ENCODE data around the gene ADGRE1. TPM values are rescaled to one million over a fixed set of nuclear protein-coding genes. Genes with fewer than 3 reads are reported as not detected.

ADGRE1 gene, protein sequence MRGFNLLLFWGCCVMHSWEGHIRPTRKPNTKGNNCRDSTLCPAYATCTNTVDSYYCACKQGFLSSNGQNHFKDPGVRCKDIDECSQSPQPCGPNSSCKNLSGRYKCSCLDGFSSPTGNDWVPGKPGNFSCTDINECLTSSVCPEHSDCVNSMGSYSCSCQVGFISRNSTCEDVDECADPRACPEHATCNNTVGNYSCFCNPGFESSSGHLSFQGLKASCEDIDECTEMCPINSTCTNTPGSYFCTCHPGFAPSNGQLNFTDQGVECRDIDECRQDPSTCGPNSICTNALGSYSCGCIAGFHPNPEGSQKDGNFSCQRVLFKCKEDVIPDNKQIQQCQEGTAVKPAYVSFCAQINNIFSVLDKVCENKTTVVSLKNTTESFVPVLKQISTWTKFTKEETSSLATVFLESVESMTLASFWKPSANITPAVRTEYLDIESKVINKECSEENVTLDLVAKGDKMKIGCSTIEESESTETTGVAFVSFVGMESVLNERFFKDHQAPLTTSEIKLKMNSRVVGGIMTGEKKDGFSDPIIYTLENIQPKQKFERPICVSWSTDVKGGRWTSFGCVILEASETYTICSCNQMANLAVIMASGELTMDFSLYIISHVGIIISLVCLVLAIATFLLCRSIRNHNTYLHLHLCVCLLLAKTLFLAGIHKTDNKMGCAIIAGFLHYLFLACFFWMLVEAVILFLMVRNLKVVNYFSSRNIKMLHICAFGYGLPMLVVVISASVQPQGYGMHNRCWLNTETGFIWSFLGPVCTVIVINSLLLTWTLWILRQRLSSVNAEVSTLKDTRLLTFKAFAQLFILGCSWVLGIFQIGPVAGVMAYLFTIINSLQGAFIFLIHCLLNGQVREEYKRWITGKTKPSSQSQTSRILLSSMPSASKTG
- 1.8 TPM for total RNA-seq

- peak; percentile 24 for ATAC-seq
- DNase-seq (ENCODE audit: low spot score): no peak
- intact Hi-C loops (cut with DNase I): no loop called here
Observed at GRCh38 chr19:6887316-6887715, at the start of gene ADGRE1. Gene ADGRE1, plus strand, starts transcription at chr19:6887579. Its CDS starts 30 bp downstream, at chr19:6887609.

- no peak for DNase-seq (ENCODE audit: low spot score)
- intact Hi-C loops (cut with DNase I): no loop called here
- ATAC-seq: no peak
Observed at GRCh38 chr19:6838062-6838655, 49.2 kb upstream of the ADGRE1 start.

- intact Hi-C loops (cut with DNase I): no loop called here
- ATAC-seq: no peak
- DNase-seq (ENCODE audit: low spot score): no peak
Observed at GRCh38 chr19:6842871-6843607, 44.3 kb upstream of the ADGRE1 start.

DNA sequence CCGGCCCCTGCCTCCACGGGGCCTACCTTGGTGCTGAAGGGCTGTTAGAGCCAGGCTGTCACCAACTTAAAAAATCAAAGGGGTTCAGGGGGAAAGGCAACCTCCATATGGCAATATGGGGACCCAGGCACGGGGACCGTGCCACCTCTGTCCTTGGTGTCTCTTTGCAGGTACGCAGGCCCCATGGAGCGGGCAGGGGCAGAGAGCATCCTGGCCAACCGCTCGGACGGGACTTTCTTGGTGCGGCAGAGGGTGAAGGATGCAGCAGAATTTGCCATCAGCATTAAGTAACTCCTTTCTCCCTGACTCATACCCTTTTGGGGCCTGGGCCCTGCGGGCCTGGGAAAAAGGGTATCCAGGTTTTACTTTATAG, 39.6 kb upstream of the ADGRE1 start:
- DNase-seq (ENCODE audit: low spot score): no peak
- no peak for ATAC-seq
- intact Hi-C loops (cut with DNase I): no loop called here

DNA sequence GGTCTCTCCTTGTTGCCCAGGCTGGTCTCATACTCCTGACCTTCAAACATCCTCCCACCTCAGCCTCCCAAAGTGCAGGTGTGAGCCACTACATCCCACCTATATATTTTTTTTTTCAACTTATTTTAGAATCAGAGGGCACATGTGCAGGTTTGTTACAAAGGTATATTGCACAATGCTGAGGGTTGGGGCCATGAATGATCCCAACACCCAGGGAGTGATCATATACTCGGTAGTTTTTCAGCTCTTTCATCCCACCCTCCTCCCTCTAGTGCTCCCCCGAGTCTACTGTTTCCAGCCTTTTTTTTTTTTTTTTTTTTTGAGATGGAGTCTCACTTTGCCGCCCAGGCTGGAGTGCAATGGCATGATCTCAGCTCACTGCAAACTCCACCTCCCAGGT, 38.4 kb upstream of the ADGRE1 start:
- no peak for ATAC-seq

DNA sequence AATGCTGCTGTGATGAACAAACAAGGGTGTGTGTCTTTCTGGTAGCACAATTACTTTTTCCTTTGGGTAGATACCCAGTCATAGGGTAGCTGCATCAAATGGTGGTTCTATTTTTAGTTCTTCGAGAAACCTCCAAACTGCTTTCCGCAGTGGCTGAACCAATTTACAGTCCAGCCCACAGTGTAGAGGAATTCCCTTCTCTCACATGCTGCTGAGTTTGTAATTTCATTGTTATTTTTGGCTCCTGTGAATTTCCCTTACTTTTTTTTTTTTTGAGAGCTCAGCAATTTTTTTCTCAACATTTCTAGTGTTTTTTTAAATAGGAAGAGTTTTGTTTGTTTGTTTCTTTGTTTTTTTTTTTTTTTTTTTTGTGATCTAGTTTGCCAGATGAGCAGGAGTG, 37.5 kb upstream of the ADGRE1 start:
- ATAC-seq (no peak), DNase-seq (ENCODE audit: low spot score) (no peak)
- intact Hi-C loops (cut with DNase I): no loop called here

More for the DNA sequence above, 38.4 kb upstream of the ADGRE1 start:
- intact Hi-C loops (cut with DNase I): no loop called here
- no peak for DNase-seq (ENCODE audit: low spot score)

DNA sequence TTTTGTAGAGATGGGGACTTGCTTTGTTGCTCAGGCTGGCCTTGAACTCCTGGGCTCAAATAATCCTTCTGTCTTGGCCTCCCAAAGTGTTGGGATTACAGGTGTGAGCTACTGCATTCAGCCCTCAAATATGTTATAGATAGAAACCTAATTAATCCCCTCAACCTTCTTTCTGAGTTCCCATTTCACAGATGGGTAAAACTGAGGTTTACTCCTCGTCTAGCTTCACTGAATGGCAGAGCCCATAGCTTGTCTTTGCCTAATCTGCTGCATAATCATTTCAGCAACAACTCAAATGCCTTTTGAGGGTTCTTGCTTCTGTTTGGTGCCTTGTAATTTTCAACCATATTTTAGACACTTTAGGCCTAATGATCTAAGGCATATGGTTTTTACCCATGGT, 36.0 kb upstream of the ADGRE1 start:
- DNase-seq (ENCODE audit: low spot score) (no peak), ATAC-seq (no peak)
- intact Hi-C loops (cut with DNase I): no loop called here

DNA sequence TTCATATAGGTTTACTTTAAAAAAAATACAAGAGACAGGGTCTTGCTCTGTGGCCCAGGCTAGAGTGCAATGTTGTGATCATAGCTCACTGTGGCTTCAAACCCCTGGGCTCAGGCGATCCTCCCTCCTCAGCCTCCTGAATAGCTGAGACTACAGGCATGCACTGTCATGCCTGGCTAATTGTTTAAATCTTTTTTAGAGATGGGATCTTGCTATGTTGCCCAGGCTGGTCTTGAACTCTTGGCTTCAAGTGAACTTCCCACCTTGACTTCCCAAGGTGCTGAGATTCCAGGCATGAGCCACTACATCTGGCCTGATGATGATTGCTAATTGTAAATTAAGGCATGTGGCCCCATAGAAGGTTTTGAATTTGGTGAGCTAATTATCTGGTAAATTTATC, 35.4 kb upstream of the ADGRE1 start:
- ATAC-seq: no peak
- DNase-seq (ENCODE audit: low spot score): no peak
- intact Hi-C loops (cut with DNase I): no loop called here

DNA sequence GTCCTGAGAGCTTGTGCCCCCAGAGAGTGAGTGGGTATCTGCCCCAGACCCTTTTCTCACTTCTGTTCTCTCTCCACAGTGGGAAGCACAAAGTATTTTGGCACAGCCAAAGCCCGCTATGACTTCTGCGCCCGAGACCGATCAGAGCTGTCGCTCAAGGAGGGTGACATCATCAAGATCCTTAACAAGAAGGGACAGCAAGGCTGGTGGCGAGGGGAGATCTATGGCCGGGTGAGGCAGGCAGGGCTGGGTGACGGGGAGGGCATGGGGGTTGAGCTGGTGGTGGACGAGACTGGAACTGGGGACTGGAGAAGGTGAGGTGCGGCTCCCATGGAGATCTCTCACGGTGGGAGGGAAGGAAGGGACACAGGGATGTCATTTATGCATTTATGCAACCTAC, 33.5 kb upstream of the ADGRE1 start:
- ATAC-seq (no peak), DNase-seq (ENCODE audit: low spot score) (no peak)
- intact Hi-C loops (cut with DNase I): no loop called here

DNA sequence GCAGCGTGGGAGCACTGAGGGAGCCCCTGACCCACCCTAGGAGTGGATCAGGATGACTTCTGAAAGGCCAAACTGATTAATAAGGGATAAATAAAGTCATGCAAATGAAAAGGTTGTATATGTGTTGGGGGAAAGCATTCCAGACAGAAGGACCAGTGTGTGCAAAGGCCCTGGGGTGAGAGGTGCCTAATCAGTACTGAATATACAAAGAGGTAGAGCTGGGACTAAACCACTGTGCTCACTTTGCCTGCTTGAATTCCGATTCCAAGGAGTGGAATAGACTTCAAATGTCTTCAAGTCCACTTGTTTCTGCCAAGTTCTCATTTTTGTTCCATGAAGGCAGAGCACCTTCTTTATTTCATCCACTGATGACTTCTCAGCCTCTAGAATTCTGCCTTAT, 32.6 kb upstream of the ADGRE1 start:
- intact Hi-C loops (cut with DNase I): no loop called here
- DNase-seq (ENCODE audit: low spot score) (no peak), ATAC-seq (no peak)

DNA sequence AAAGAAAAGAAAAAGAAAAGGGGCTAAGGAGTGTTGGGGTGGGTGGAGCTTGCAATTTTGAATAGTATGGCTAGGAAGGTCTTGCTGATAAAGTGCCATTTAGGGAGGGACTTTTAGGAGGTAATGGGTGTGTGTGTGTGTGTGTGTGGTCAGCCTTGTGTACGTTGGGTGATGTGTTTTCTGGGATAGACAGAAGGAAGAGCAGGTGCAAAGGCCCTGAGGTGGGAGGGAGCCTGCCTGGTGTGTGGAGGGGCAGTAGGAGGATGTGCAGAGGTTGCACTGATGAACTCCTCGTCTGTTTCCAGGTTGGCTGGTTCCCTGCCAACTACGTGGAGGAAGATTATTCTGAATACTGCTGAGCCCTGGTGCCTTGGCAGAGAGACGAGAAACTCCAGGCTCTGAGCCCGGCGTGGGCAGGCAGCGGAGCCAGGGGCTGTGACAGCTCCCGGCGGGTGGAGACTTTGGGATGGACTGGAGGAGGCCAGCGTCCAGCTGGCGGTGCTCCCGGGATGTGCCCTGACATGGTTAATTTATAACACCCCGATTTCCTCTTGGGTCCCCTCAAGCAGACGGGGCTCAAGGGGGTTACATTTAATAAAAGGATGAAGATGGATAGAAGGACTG, 30.5 kb upstream of the ADGRE1 start:
- DNase-seq (ENCODE audit: low spot score) (no peak), ATAC-seq (no peak)
- intact Hi-C loops (cut with DNase I): no loop called here

GRCh38 chr19:6861683-6862286, 25.6 kb upstream of the ADGRE1 start:
- intact Hi-C loops (cut with DNase I): loop anchor here (10.0 kb wide), 1 partner anchor 237 kb away; no protein-coding TSS in a partner anchor

DNA sequence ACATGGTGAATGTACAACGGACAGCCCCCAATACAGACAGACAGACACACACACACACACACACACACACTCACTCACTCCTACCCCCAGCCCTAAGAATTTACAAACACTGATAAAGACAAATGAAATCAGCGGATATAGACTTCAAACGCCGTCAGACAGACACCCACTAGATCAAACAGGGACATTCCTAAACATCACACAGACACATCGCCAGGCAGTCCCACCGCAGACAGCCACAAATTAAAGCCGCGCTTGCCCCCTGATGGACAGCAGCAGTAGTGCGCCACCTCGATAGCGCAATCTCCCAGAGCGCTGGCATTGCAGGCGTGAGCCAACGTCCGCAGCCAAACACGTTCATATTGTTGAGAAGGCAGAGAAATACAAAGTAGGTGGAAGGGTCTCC, 24.7 kb upstream of the ADGRE1 start:
- intact Hi-C loops (cut with DNase I): loop anchor here (10.0 kb wide), 1 partner anchor 238 kb away; no protein-coding TSS in a partner anchor
- ATAC-seq: peak; percentile 95

More at GRCh38 chr19:6861683-6862286, 25.6 kb upstream of the ADGRE1 start:
- ATAC-seq (no peak), DNase-seq (ENCODE audit: low spot score) (no peak)

GRCh38 chr19:6864325-6864940, 22.9 kb upstream of the ADGRE1 start:
- DNase-seq (ENCODE audit: low spot score) (no peak), ATAC-seq (no peak)
- intact Hi-C loops (cut with DNase I): loop anchor here (10.0 kb wide), 1 partner anchor 240 kb away; no protein-coding TSS in a partner anchor

More for the DNA sequence above, 24.7 kb upstream of the ADGRE1 start:
- peak; percentile 87 for DNase-seq (ENCODE audit: low spot score)

DNA sequence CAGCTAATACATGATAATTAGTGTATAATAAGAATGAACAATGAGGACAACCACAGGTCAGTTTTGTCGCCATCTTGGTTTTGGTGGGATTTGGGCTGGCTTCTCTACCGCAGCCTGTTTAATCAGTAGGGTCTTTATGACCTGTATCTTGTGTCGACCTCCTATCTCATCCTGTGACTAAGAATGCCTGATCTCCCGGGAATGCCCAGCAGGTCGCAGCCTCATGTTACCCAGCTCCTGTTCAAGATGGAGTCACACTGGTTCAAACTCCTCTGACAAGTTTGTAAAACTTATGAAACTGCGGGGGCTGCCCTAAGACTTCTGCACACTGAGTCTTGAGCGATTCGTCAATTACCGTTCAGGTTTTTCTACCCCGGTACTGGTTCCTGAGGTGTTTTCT, 21.5 kb upstream of the ADGRE1 start:
- intact Hi-C loops (cut with DNase I): loop anchor here (10.0 kb wide), 1 partner anchor 241 kb away; no protein-coding TSS in a partner anchor
- no peak for ATAC-seq

GRCh38 chr19:6866741-6867151, 20.6 kb upstream of the ADGRE1 start:
- DNase-seq (ENCODE audit: low spot score) (no peak), ATAC-seq (no peak)
- intact Hi-C loops (cut with DNase I): loop anchor here (10.0 kb wide), 1 partner anchor 242 kb away; no protein-coding TSS in a partner anchor

More for the DNA sequence above, 21.5 kb upstream of the ADGRE1 start:
- DNase-seq (ENCODE audit: low spot score): no peak

DNA sequence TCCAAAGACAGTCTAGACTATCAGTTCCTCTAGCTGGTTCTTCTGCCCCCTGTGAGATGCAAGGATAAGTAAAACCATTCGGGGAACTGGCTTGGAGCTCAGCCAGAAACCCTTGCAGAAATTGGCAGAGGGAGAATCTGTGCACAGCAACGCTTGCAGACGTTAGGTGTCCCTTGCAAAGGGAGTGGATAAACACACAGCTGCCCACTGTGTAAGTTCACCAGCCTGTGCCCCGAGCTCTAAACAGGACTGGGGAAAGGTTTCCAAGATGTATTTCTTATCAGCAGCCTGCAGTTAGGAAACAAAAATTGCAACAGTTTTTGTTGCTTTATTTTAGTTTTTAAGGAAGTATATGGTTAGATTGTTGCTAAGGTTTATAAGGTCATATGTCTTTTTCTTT, 19.0 kb upstream of the ADGRE1 start:
- DNase-seq (ENCODE audit: low spot score) (no peak), ATAC-seq (no peak)
- intact Hi-C loops (cut with DNase I): loop anchor here (10.0 kb wide), 1 partner anchor 244 kb away; no protein-coding TSS in a partner anchor
